HG03469 (cell line): ENCODE results near the gene DRD3.

Experiments
- ATAC-seq: cut with Tn5 transposase; IDR thresholded peaks from one replicate; pipeline ENCODE4 v1.9.1; 2021; ENCODE audit warnings: mild to moderate bottlenecking, moderate library complexity, moderate number of reproducible peaks; ENCODE audit not compliant: unreplicated experiment

Gene DRD3

DNA sequence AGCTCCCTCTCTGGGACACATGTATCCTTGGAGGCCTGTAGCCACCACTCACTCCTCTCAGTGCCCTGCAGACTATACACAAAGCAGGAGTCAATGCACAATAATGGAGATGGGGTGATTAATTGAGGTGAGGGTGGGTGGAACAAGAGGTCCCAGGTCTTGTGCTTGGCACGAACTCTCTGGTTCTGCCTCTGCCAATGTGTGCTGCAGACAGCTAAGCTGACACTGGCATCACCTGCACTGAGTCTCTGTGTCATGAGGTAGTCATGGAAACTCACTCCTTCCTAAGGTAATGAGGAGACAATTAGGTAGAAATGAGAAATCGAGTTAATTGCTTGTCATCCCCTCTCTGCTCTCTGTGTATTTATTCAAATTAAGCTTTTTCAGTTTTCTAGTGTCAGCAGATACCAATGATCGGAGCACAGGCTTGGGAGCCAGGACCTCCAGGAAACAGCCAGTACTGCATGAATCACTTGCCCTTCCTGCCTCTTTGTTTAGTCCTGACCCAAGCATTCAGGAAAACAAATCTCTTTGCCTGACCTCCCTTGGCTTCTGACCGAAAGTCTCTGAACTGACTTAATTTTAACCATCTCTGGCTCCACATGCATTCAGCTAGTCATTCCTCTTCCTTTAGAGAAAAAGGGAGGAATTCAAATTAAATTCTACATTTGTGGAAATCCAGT, 56.7 kb downstream of the DRD3 start:
- no peak for ATAC-seq

DNA sequence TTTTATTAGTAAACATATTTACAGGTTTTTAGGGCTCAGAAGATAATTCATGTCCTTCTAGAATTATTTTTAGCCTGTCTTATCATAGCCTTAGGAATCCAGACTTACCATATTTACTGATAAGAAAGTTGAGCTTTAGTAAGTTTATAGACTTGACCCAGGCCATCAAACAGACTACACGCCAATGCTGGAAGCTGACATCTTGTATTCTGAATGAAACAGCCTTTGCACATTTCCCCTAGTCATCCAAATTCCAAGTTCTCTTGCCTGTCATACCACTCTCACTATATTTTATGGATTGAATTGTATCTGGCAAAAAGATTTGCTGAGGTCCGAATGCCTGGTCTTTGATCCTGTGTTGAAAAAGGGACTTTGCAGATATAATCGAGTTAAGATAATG, 58.6 kb downstream of the DRD3 start:
- no peak for ATAC-seq

DNA sequence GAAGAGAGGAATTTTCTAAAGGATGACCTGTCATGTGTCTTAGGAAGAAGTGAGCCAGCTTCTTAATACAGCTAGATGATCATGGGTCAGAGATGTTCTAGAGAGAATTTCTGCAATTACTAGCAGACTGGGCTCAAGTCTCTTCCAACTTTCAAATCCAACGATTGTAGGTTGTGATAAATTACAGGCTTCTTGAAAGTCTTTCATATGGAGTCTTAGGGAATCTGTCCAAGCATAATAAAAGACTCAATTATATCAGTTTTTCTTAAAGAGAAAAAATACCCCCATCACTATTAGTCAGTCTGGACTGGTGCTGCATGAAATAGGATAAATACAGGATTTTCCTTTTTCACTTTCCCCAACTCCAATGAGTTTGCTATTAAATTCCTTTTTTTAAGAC, 59.1 kb downstream of the DRD3 start:
- no peak for ATAC-seq

DNA sequence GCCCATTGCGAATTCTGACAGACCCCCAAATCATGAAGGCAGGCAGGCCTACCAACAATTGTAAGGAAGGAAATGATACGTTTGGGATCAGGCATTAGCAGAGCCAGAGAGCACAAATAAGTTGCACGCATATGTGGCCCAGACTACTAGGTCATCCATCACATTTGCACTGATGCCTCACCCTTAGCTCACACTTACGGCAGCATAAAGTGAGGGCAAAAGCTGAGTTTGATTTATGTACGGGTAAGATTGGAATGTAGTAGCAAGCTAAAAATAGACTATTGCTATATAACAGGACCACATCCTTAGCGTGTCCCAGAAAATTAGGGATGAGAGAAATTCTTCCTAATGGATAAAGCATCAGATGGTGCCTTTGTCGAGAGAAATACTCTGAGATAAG, 63.7 kb downstream of the DRD3 start:
- ATAC-seq = no peak

DNA sequence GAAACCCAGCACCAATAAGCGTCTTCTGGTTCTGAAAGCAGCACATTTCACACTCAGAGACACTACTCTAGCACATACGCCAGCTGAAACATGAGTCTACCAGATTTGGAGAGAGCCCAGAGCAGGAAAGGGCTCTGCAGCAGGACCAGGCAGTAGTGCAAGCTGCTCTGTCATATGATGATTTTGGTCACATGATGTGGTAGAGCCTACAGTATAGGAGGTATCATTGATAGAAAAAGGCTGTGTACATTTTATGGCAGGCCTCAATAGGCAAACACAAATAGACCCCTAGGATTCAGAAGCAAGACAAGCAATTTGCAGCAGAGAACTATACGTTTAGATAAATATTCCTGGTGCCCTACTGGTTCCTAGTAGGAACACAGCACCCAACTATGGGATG, 64.1 kb downstream of the DRD3 start:
- ATAC-seq = no peak

DNA sequence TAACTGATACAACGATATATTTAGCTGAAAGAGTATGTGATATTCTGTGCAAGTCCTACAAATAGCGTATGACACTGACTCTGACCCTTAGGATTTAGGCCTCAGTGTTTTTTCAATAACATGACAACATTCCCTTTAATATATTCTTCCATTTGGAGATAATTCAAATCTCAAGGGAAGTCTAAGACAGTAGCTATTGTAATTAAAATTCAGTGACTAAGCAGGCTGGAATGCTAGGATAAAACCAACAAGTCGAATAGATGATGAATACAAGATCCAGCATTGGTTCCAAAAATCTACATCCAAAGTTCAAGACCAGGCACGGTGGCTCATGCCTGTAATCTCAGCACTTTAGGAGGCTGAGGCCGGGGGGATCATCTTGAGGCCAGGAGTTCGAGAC, 66.2 kb downstream of the DRD3 start:
- ATAC-seq = no peak

DNA sequence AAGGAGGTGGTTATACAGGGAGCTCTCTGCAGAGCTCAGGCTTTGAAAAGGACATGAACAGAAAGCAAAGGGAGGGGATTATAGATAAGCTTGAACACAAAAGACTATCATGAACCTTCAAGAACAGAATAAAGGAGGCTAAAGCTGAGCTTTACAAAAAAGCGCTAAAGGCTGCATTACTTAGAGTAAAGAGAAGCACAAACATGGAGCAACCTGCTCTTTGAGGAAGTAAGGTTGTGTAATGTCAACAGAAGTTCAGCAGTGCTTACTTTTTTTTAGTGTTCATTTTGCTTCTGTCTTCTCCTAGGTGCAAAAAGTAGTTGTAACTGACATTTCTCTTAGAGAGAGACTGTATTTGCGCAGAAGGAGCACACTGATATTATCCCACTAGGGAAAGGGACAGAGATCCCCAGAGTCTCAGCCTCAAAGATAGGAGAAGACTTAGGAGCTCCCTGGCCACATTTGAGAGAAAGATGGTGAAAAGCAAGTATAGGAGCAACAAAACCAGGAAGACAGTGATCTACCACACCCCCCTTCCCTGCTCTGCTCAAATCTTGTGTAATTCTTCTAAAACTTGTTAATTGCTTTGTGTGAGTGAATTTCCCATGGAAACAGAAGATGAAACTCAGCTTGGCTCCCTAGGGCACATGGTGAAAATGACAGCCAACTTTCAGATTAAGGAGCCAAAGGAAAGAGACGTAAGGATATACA, 67.6 kb downstream of the DRD3 start:
- no peak for ATAC-seq

DNA sequence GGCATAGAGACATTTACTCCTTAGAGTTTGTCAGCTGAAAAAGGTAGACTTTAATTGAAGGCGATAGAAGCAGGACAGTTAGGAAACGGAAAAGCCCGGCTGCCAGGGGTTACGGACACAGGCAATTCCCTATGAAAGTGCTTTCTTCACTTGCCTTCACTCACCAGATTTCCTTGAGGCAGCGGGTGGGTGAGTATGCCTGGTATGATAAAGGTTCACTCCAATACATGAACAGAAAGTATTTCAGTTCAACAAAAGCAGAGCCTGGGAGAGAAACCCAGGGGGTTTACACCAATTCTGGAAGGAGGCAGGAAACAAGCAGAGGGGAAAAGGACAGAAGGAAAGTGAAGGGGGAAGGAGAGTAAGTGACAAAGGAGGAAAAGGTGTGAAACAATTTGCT, 68.4 kb downstream of the DRD3 start:
- ATAC-seq = no peak

DNA sequence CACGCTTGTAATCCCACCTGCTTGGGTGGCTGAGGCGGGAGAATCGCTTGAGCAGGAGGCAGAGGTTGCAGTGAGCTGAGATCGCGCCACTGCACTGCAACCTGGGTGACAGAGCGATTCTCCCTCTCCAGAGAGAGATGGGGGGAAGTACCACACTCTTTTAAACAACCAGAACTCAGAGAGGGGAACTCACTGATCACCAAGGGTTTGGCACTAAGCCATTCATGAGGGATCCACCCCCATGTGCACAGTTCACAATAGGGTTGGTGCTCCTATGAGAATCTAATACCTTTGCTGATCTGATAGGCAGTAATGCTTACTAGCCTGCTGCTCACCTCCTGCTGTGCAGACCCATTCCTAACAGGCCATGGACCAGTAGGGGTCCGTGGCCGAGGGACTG, 70.7 kb downstream of the DRD3 start:
- no peak for ATAC-seq

DNA sequence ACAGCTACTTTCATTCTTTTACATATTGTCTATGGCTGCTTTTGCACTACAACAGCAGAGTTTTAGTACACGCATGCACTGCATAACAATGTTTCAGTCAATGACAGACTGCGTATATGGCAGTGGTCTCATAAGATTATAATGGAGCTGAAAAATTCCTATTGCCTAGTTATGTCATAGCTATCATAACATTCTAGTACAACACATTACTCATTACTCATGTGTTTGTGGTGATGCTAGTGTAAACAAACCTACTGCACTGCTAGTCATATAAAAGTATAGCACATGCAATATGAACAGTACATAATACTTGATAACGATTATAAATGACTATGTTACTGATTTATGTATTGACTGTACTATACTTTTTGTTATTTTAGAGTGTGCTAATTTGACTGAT, 74.4 kb downstream of the DRD3 start:
- no peak for ATAC-seq

DNA sequence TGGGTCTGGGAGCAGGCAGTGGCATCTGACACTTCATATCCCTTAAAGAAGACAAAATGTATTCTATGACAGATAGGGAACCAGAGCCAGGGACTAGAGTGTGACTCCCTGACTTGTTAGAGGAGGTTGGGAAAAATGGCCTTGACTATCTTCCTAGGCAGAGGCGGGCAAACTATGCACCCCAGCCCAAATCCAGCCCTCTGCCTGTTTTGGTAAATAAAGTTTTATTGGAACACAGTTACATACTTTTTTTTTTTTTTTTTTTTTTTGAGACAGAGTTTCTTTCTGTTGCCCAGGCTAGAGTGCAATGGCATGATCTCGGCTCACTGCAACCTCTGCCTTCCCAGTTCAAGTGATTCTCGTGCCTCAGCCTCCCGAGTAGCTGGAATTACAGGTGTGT, 75.0 kb downstream of the DRD3 start:
- no peak for ATAC-seq

DNA sequence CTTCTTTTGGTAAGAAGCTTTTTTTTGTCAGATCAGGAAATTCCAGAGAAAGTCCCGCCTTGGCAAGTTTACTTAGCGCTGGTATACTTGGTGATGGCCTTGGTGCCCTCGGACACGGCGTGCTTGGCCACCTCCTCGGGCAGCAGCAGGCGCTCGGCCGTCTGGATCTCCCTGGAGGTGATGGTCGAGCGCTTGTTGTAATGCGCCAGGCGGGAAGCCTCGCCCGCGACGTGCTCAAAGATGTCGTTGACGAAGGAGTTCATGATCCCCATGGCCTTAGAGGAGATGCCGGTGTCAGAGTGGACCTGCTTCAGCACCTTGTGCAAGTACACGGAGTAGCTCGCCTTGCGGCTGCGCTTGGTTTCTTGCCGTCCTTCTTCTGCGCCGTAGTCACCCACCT, 75.7 kb downstream of the DRD3 start:
- no peak for ATAC-seq

DNA sequence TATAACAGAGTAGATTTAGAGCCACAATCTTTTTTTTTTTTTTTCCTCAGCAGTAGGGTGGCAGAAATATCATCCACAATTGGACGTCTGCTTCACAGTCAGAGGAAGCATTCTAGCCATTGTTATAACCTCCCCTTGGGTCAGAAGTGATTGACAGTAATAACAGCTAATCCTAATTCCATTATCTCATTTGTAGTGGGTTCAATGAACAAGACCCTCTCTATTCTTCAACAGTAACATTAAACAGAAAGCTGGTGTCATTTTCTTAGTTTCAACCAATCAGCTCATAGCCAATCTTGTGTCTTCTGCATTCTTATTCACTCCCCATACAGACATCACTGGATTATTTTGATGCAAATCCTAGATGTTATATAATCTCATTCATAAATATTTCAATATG, 77.8 kb downstream of the DRD3 start:
- ATAC-seq = no peak

DNA sequence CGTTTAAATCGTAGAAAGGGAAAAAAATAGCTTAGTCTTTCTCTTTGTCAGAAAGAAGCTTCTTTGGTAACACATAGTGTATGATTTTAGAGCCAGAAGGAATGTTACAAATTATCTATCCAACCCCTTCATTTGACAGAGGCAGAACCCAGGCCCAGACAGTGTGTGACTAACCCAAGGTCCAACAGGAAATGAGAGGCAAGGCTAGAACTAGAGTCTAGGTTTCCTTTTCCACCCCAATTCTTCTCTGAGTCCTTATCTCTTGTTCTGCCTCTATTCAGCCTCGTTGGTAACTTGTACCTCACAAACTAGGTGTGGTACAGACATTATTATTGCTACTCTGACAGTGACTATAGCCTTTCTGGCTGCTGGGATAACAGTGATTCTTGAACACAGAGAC, 83.1 kb downstream of the DRD3 start:
- no peak for ATAC-seq

DNA sequence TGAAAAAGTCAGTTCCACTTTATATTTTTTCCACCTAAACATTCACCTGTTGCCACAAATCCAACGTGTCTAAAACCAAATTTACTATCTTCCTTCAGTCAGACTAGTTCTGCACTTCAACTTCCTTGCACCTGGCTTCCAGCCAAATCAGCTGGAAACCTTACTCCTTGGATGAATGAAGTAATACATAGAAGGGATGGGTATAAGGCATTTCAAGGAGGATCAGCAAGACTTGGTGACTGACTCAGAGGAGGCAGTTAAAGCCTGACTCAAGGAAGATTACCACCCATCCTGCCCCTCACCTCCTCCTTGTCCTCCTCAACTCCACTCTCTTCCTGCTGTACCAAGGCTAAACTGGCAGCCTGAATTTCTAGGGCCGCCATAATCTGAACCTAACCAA, 85.3 kb downstream of the DRD3 start:
- no peak for ATAC-seq

DNA sequence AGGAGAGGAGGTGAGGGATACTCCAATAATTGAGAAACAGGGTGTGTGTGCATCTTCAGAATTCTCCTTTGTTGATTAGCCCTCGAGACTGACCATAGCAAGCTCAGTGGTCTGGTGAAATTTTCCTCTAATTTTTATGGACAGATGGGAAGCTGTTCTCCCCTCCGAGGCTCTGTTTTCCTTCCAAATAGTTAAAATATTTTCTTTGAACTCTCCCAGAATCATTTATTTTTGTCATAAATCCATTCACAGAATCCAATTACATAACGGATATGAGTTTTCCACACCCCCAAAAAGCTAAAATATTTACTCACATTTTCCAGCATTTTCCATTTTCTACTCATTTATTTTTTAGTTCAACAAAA, 85.9 kb downstream of the DRD3 start:
- ATAC-seq = no peak

DNA sequence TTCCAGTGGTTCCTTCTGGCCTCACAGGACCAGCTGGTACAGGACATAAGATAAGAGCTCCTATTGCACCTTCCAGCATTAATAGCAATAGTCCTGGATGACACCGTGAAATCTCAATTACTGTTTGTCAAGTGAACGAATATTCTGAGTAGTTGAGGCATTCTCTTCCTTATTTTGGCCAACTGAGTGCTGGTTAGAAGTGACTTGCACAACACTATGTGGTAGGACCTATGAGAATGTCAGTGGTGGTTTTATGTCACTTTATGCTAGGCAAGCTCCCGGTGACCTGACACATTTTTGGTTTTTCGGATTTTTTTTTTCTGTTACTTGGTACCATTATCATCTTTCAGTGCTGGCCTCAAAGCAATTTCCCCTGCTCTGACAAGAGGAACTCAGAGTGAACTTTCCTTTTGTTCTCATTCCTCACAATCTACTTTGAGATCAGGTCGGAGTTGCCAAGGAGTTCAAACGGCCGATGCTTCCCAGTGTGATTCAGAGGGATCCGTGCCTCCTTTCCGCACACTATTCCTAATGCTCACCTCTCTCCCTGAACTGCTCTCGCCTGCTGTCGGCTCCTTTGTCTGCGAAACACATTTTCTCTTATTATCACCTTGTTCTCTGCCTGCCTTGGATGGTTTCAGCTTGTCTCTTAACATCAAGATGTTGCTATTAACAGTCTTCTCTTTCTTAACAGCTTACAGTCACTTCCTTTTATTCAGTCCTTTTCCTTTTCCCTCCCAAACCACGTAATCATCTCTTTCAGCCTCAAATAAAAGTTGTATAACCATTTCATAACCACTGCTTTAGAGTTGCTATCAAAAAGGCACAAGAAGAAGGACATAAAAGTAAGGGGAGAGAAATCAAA, 86.5 kb downstream of the DRD3 start:
- no peak for ATAC-seq

DNA sequence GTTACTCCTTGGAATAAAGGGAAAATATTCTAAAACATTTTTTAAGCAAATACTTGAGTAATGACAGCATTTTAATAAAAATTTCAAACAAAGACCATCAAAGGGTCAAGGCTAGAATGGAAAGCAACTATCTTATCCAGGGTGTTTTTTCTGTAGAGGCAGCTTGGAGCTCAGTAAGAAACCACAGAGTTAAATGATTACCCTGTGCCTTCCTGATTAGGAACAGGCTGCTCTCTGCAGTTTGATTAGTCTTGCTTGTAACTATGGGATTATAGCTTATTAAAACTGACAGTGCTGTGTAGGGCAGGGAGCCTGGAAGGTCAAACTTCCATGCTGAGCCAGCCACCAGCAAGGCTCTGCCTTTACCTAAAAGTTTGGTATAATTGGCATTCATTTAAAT, 89.2 kb downstream of the DRD3 start:
- no peak for ATAC-seq

DNA sequence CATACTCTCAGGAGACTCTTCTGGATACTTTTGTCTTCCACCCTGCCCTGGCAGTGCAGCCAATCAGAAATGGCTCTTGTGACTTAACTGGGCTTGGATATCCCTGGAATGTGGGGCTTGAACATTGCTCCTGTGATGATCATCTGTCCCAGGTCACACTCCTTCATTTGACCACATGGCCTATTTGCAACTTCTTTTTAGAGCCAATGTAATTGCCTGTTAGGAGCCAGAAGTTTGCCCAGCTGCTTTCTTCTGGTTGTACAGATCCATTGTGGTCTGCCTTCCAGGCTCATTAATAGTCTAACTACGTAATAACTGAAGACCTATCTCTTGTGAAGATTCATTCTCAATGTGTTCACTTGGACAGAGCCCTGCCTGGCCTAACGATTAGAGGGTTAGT, 92.5 kb downstream of the DRD3 start:
- ATAC-seq = no peak

DNA sequence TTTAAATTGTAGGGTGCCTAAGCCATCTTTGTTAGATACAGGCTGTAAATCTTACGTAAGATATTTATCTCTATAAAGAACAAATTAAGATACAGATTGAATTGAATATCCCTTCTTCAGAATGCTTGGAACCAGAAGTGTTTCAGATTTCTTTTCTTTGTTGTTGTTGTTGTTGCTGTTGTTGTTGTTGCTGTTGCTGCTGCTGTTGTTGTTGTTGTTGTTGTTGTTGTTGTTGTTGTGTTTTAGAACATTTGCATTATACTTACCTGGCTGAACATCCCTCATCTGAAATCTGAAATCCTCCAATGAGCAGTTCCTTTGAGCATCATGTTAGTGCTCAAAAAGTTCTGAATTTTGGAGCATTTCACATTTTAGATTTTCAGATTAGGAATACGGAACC, 95.7 kb downstream of the DRD3 start:
- no peak for ATAC-seq

DNA sequence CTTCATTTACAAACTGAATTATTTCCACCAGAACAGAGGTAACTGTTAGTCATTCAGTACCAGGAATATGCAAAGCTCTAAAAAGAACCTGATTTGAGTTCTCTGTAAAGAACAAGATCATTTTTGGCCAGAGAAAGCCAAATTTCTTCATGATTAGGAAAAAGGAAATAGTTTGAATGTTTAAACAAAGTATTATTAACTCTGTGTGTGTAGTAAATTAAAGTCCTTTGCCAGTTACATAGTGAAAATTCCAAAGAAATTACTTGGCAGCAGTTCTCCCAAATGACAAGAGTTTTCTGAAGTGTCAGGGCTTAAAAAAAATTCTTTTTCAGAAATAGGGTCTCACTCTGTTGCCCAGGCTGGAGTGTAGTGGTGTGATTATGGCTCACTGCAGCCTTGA, 97.8 kb downstream of the DRD3 start:
- no peak for ATAC-seq

DNA sequence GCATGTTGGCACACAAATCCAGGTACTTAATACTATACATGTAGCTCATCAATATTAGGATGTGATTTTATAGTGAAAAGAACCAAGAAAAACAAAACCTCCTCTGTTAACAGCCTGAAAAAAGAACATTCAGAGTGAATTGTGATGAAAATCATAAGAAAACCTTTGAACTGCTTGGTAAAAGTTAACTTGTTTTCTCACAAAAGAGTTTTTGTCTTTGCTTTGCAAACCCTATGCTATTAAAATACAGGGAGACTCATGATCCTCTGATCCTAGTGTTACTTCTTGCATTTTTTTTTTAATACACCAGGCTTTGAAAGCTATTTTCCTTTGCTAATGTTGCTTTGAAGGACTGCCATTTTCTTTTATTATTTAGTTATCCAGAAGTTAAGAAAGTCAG, 98.7 kb downstream of the DRD3 start:
- no peak for ATAC-seq
